ENCODE measurements around the gene HDGFL2.
"Not testable (repeated sequence)": the region's sequence is repeated elsewhere in the genome, so short reads cannot be mapped to it uniquely, and the experiment has no call there.

Gene HDGFL2

GRCh38 chr19:4516939-4517300 lies 44.8 kb downstream of the HDGFL2 start:
- DNase-seq = no peak

GRCh38 chr19:4517451-4518057 lies 45.5 kb downstream of the HDGFL2 start:
- no peak for DNase-seq

- peak; percentile 26 for DNase-seq
These were observed 46.5 kb downstream of the HDGFL2 start, which contains the start of gene PLIN4 for GRCh38 chr19:4518345-4519171. Gene PLIN4, minus strand, starts transcription at chr19:4518486. Its CDS starts 214 bp downstream, at chr19:4518272.

GRCh38 chr19:4519172-4519496 lies 47.0 kb downstream of the HDGFL2 start:
- no peak for DNase-seq

- no peak for DNase-seq
These were observed 47.6 kb downstream of the HDGFL2 start for GRCh38 chr19:4519521-4520277.

GRCh38 chr19:4521170-4521887 lies 49.2 kb downstream of the HDGFL2 start:
- no peak for DNase-seq

- DNase-seq = no peak
These were observed 49.8 kb downstream of the HDGFL2 start for GRCh38 chr19:4521888-4522242.

GRCh38 chr19:4522291-4523002 lies 50.4 kb downstream of the HDGFL2 start:
- no peak for DNase-seq

- peak; percentile 62 for DNase-seq
These were observed 51.4 kb downstream of the HDGFL2 start for GRCh38 chr19:4523306-4524110.

GRCh38 chr19:4524808-4525562 lies 52.9 kb downstream of the HDGFL2 start:
- DNase-seq = peak; percentile 66

- no peak for DNase-seq
These were observed 53.5 kb downstream of the HDGFL2 start for GRCh38 chr19:4525563-4526002.

GRCh38 chr19:4527377-4527776 lies 55.3 kb downstream of the HDGFL2 start:
- DNase-seq = not testable (repeated sequence)

GRCh38 chr19:4528843-4529242 lies 56.7 kb downstream of the HDGFL2 start:
- DNase-seq = no peak

- no peak for DNase-seq
These were observed 57.9 kb downstream of the HDGFL2 start for GRCh38 chr19:4529924-4530522.

- DNase-seq = peak; percentile 70
These were observed 59.6 kb downstream of the HDGFL2 start for GRCh38 chr19:4531562-4532165.

GRCh38 chr19:4533334-4533733 lies 61.2 kb downstream of the HDGFL2 start:
- no peak for DNase-seq

- no peak for DNase-seq
These were observed 61.8 kb downstream of the HDGFL2 start for GRCh38 chr19:4533835-4534424.

- DNase-seq = peak; percentile 94
These were observed 63.0 kb downstream of the HDGFL2 start, which contains the start of gene PLIN5 for GRCh38 chr19:4534836-4535658. Gene PLIN5, minus strand, starts transcription at chr19:4535224. Its CDS starts 1,150 bp downstream, at chr19:4534074.
